Adipose tissue (tissue), 3 donors: ENCODE results near the gene YTHDC1. TPM values are rescaled to one million over a fixed set of nuclear protein-coding genes. Genes with fewer than 3 reads are reported as not detected.
A peak's percentile ranks its signal among the peaks of the same experiment; 100 is the strongest.
"Not testable (repeated sequence)": the region's sequence is repeated elsewhere in the genome, so short reads cannot be mapped to it uniquely, and the experiment has no call there.

Source experiments
- H3K27ac ChIP-seq: one replicate; pipeline ENCODE4 v1.5.1; 2013; ENCODE audit warnings: low read depth, low read length
- WGBS, 3 donors: extraction: QIAGEN DNeasy Blood & Tissue Kit; methylation state at CpG; one replicate each; pipeline ENCODE4 v1.1.7; 2013; 5-methylcytosine and 5-hydroxymethylcytosine counted together
- polyA plus RNA-seq, 3 donors: library from polyadenylated mRNA; stranded (reverse); fragments of 200-250 nt; gene quantifications; one replicate each; pipeline ENCODE4 v1.2.3, GENCODE V29; 2013
- donor health status: healthy with polysubstance abuse.
- donor health status: Bipolar disorder and iron deficiency.
- donor health status: healthy.

YTHDC1 gene
- 10 to 100 TPM; 29.4 to 42.4 (median 37.6) TPM for polyA plus RNA-seq

- peak within 1 kb of the TSS; percentile 85 for H3K27ac ChIP-seq
- WGBS, 3 donors: 1% methylated on average over 67 of the region's 67 CpGs
These were observed at the start of gene YTHDC1 for GRCh38 chr4:68349649-68350360. Gene YTHDC1 (minus strand): TSS chr4:68350090. CDS start chr4:68349753, 337 bp downstream.

GRCh38 chr4:68399306-68399705 lies 49.4 kb upstream of the YTHDC1 start:
- no peak overlapping the region for H3K27ac ChIP-seq
- WGBS, 3 donors: 76 to 87% (median 86%) methylated on average over 4 of the region's 4 CpGs

- WGBS, 3 donors: 91 to 96% (median 93%) methylated on average over 1 of the region's 1 CpG
- no peak overlapping the region for H3K27ac ChIP-seq
These were observed 46.9 kb upstream of the YTHDC1 start for GRCh38 chr4:68396756-68397155.

GRCh38 chr4:68391436-68391835 lies 41.5 kb upstream of the YTHDC1 start:
- 49 to 51% (median 50%) methylated on average over 3 of the region's 3 CpGs for WGBS, 3 donors

GRCh38 chr4:68390205-68390935 lies 40.5 kb upstream of the YTHDC1 start:
- H3K27ac ChIP-seq: no peak overlapping the region
- 35 to 82% (median 74%) methylated on average over 1 of the region's 1 CpG for WGBS, 3 donors

More at GRCh38 chr4:68391436-68391835, 41.5 kb upstream of the YTHDC1 start:
- no peak overlapping the region for H3K27ac ChIP-seq

- WGBS, 3 donors: 69 to 76% (median 71%) methylated on average over 6 of the region's 6 CpGs
- not testable (repeated sequence) for H3K27ac ChIP-seq
These were observed 39.6 kb upstream of the YTHDC1 start for GRCh38 chr4:68389386-68389913.

GRCh38 chr4:68388347-68388865 lies 38.5 kb upstream of the YTHDC1 start:
- 61 to 64% (median 63%) methylated on average over 4 of the region's 4 CpGs for WGBS, 3 donors
- H3K27ac ChIP-seq: no peak overlapping the region

GRCh38 chr4:68385267-68385666 lies 35.4 kb upstream of the YTHDC1 start:
- WGBS, 3 donors: 84 to 98% (median 85%) methylated on average over 2 of the region's 2 CpGs
- no peak overlapping the region for H3K27ac ChIP-seq

GRCh38 chr4:68383115-68383514 lies 33.2 kb upstream of the YTHDC1 start:
- 47 to 53% (median 50%) methylated on average over 3 of the region's 3 CpGs for WGBS, 3 donors
- H3K27ac ChIP-seq: no peak overlapping the region

GRCh38 chr4:68378226-68378625 lies 28.3 kb upstream of the YTHDC1 start:
- H3K27ac ChIP-seq: no peak overlapping the region
- WGBS, 3 donors: 72 to 81% (median 81%) methylated on average over 5 of the region's 5 CpGs

- WGBS, 3 donors: 9 to 15% (median 13%) methylated on average over 19 of the region's 19 CpGs
- no peak overlapping the region for H3K27ac ChIP-seq
These were observed 26.0 kb upstream of the YTHDC1 start for GRCh38 chr4:68375667-68376559.

GRCh38 chr4:68373513-68373912 lies 23.6 kb upstream of the YTHDC1 start:
- 5 to 23% (median 9%) methylated on average over 16 of the region's 16 CpGs for WGBS, 3 donors
- H3K27ac ChIP-seq: no peak overlapping the region

GRCh38 chr4:68372588-68372987 lies 22.7 kb upstream of the YTHDC1 start:
- 59 to 86% (median 77%) methylated on average over 1 of the region's 1 CpG for WGBS, 3 donors
- H3K27ac ChIP-seq: no peak overlapping the region

GRCh38 chr4:68369142-68369805 lies 19.4 kb upstream of the YTHDC1 start:
- H3K27ac ChIP-seq: no peak overlapping the region
- WGBS, 3 donors: 63 to 85% (median 80%) methylated on average over 6 of the region's 6 CpGs

- H3K27ac ChIP-seq: no peak overlapping the region
- WGBS, 3 donors: 39 to 50% (median 45%) methylated on average over 5 of the region's 5 CpGs
These were observed 18.8 kb upstream of the YTHDC1 start for GRCh38 chr4:68368691-68369131.

GRCh38 chr4:68367835-68368234 lies 17.9 kb upstream of the YTHDC1 start:
- 58 to 80% (median 74%) methylated on average over 3 of the region's 3 CpGs for WGBS, 3 donors
- H3K27ac ChIP-seq: no peak overlapping the region

GRCh38 chr4:68366600-68366999 lies 16.7 kb upstream of the YTHDC1 start:
- 82 to 87% (median 83%) methylated on average over 4 of the region's 4 CpGs for WGBS, 3 donors
- H3K27ac ChIP-seq: no peak overlapping the region

GRCh38 chr4:68365068-68365467 lies 15.2 kb upstream of the YTHDC1 start:
- H3K27ac ChIP-seq: no peak overlapping the region
- WGBS, 3 donors: 81 to 91% (median 90%) methylated on average over 1 of the region's 1 CpG
